HepG2 (cell line): ENCODE measurements around the gene TNC.

Experiments
- FOXA1 ChIP-seq, 2 experiments: fragments of 450-650 bp in 1 of 2; sonication (generic) in 1 of 2; formaldehyde crosslinking in 1 of 2; IDR thresholded peaks; 2 replicates each; pipeline versions ENCODE4 v1.4.0 to v1.6.1; 2016 to 2020; ENCODE audit warnings: missing genetic modification reagents in 1 of 2
- NONO ChIP-seq, 2 experiments: fragments of 450-650 bp in 1 of 2; sonication (generic) in 1 of 2; formaldehyde crosslinking in 1 of 2; IDR thresholded peaks in 1 of 2; conservative IDR thresholded peaks in 1 of 2; 2 replicates each; pipeline versions ENCODE4 v1.6.1 to v1.8.0; 2017 to 2022; ENCODE audit warnings: mild to moderate bottlenecking in 1 of 2, missing genetic modification reagents in 1 of 2, moderate library complexity in 1 of 2
- PCBP2 ChIP-seq: fragments of 200-400 bp; formaldehyde crosslinking; optimal IDR thresholded peaks from 2 replicates; pipeline ENCODE3; 2018; ENCODE audit warnings: low read length, low read depth; ENCODE audit not compliant: poor library complexity, severe bottlenecking
- POGZ ChIP-seq: sonication (generic); formaldehyde crosslinking; IDR thresholded peaks from 2 replicates; pipeline ENCODE4 v1.4.0; 2020; ENCODE audit warnings: mild to moderate bottlenecking, missing genetic modification reagents
- POLR2AphosphoS5 ChIP-seq: IDR thresholded peaks from 2 replicates; pipeline ENCODE4 v1.6.1; 2012; ENCODE audit warnings: low read depth, low read length
- RFX3 ChIP-seq: IDR thresholded peaks from 2 replicates; pipeline ENCODE4 v1.6.1; 2016; ENCODE audit warnings: missing biosample characterization, missing genetic modification reagents
- SRF ChIP-seq: IDR thresholded peaks from 2 replicates; pipeline ENCODE4 v1.6.1; 2011; ENCODE audit warnings: mild to moderate bottlenecking, low read depth, low read length, moderate library complexity
- TAF15 ChIP-seq: fragments of 200-400 bp; formaldehyde crosslinking; IDR thresholded peaks from one replicate; pipeline ENCODE4 v1.6.1; 2018; ENCODE audit warnings: mild to moderate bottlenecking, low read depth, low read length; ENCODE audit not compliant: poor library complexity, severe bottlenecking
- TSC22D2 ChIP-seq: sonication (generic); formaldehyde crosslinking; IDR thresholded peaks from 2 replicates; pipeline ENCODE4 v1.5.1; 2020; ENCODE audit warnings: missing genetic modification reagents, mild to moderate bottlenecking, borderline replicate concordance
- ZIK1 ChIP-seq: sonication (generic); formaldehyde crosslinking; IDR thresholded peaks from 2 replicates; pipeline ENCODE4 v1.5.0; 2020; ENCODE audit warnings: mild to moderate bottlenecking, low read depth, missing genetic modification reagents, borderline replicate concordance
- TF ChIP-seq, protein P1 (sequence below): sonication (generic); formaldehyde crosslinking; IDR thresholded peaks from 2 replicates; pipeline ENCODE4 v1.5.0; 2020; ENCODE audit warnings: mild to moderate bottlenecking, missing genetic modification reagents, moderate library complexity
- TF ChIP-seq, protein P2 (sequence below): sonication (generic); formaldehyde crosslinking; conservative IDR thresholded peaks from 2 replicates; pipeline ENCODE4 v1.8.0; 2022; ENCODE audit warnings: missing genetic modification reagents

DNA sequence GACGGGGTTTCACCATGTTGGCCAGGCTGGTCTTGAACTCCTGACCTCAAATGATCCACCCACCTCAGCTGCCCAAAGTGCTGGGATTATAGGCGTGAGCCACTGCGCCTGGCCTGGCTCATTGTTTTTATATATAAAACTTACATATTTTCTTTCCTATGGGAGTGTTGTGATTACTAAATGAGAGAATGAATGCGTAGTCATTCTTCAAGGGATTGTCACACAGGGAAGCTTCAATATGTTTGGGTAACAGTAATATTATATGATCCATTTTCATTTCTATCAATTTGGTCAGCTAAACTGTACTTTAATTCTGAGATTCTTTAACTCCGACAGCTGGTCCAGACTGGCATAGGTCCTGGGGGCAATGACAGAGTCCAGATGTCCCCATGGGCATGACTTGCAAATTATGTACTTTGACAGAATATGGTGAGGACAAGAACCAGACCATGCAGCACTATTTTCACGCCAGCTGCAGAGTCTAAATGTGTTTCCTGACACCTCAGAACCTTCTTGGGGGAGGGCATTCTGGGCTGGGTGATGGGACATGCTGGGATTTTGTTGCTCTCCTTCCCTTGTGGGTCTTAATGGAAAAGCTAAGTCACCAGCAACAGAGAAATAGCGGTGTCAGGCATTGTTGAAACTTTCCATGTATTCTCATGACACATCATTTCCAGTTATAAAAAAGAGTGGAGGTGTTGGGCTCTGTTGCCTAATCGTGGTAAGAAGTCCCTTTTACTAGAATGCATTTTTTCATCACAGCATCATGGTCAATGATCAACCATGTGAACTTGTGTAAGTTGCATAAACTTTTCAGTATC, 40.9 kb upstream of the TNC start:
- TF ChIP-seq, protein P1, sequence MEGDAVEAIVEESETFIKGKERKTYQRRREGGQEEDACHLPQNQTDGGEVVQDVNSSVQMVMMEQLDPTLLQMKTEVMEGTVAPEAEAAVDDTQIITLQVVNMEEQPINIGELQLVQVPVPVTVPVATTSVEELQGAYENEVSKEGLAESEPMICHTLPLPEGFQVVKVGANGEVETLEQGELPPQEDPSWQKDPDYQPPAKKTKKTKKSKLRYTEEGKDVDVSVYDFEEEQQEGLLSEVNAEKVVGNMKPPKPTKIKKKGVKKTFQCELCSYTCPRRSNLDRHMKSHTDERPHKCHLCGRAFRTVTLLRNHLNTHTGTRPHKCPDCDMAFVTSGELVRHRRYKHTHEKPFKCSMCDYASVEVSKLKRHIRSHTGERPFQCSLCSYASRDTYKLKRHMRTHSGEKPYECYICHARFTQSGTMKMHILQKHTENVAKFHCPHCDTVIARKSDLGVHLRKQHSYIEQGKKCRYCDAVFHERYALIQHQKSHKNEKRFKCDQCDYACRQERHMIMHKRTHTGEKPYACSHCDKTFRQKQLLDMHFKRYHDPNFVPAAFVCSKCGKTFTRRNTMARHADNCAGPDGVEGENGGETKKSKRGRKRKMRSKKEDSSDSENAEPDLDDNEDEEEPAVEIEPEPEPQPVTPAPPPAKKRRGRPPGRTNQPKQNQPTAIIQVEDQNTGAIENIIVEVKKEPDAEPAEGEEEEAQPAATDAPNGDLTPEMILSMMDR (CRISPR knock-in tag), result no peak
- TF ChIP-seq POGZ (CRISPR knock-in tag), result no peak
- no peak for TF ChIP-seq FOXA1 (IDR thresholded peaks at IDR 0.05)
- TF ChIP-seq FOXA1 (CRISPR knock-in tag; IDR thresholded peaks at IDR 0.05), result no peak
- no peak for TF ChIP-seq POLR2AphosphoS5
- TF ChIP-seq TSC22D2, result no peak
- no peak for TF ChIP-seq NONO (IDR thresholded peaks at IDR 0.05)
- TF ChIP-seq NONO (CRISPR knock-in tag; conservative IDR thresholded peaks at IDR 0.05), result no peak
- no peak for TF ChIP-seq RFX3
- TF ChIP-seq SRF, result no peak
- TF ChIP-seq TAF15, result no peak
- no peak for TF ChIP-seq ZIK1 (CRISPR knock-in tag)
- no peak for TF ChIP-seq PCBP2
- TF ChIP-seq, protein P2, sequence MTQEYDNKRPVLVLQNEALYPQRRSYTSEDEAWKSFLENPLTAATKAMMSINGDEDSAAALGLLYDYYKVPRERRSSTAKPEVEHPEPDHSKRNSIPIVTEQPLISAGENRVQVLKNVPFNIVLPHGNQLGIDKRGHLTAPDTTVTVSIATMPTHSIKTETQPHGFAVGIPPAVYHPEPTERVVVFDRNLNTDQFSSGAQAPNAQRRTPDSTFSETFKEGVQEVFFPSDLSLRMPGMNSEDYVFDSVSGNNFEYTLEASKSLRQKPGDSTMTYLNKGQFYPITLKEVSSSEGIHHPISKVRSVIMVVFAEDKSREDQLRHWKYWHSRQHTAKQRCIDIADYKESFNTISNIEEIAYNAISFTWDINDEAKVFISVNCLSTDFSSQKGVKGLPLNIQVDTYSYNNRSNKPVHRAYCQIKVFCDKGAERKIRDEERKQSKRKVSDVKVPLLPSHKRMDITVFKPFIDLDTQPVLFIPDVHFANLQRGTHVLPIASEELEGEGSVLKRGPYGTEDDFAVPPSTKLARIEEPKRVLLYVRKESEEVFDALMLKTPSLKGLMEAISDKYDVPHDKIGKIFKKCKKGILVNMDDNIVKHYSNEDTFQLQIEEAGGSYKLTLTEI (CRISPR knock-in tag), result no peak
